HFFc6 (cell line): ENCODE results near the gene IRF9. TPM values are rescaled to one million over a fixed set of nuclear protein-coding genes. Genes with fewer than 3 reads are reported as not detected.

Experiments used
- DNase-seq: peaks from one replicate; pipeline ENCODE4 v3.0.0-alpha.2; 2018
- H3K27ac Mint-ChIP-seq: 2 replicates; pipeline ENCODE4 v1.8.0; 2020; ENCODE audit warnings: mild to moderate bottlenecking, mixed read lengths
- H3K27me3 Mint-ChIP-seq: 2 replicates; pipeline ENCODE4 v1.8.0; 2021; ENCODE audit warnings: mild to moderate bottlenecking, moderate library complexity, mixed read lengths; ENCODE audit not compliant: insufficient read depth
- H3K36me3 Mint-ChIP-seq: 2 replicates; pipeline ENCODE4 v1.8.0; 2021; ENCODE audit warnings: low read depth, mixed read lengths
- H3K4me1 Mint-ChIP-seq: 2 replicates; pipeline ENCODE4 v1.8.0; 2020; ENCODE audit warnings: low read depth, mixed read lengths
- H3K4me3 Mint-ChIP-seq: 2 replicates; pipeline ENCODE4 v1.8.0; 2020; ENCODE audit warnings: mild to moderate bottlenecking, moderate library complexity, mixed read lengths
- H3K9me3 Mint-ChIP-seq: 2 replicates; pipeline ENCODE4 v1.8.0; 2020; ENCODE audit warnings: mild to moderate bottlenecking, mixed read lengths
- total RNA-seq, 6 experiments: library from RNA; stranded (reverse); fragmentation: NEBNext Ultra II Directional; extraction: Animal tissue kit (Norgen Biotek cat#: 25700); gene quantifications; 2 replicates in 1 of 6; 3 replicates in 5 of 6; pipeline ENCODE4 v1.2.3, GENCODE V29; 2021
- TF ChIP-seq, protein P1 (sequence below): fragments of 200-600 bp; sonication (generic); IDR thresholded peaks from 2 replicates; pipeline ENCODE4 v1.5.0; 2021; ENCODE audit warnings: antibody characterized with exemption, mild to moderate bottlenecking

The IRF9 gene
- total RNA-seq, 6 experiments from 2014 or later, result 23.6 to 38.8 (median 32.3) TPM

DNA sequence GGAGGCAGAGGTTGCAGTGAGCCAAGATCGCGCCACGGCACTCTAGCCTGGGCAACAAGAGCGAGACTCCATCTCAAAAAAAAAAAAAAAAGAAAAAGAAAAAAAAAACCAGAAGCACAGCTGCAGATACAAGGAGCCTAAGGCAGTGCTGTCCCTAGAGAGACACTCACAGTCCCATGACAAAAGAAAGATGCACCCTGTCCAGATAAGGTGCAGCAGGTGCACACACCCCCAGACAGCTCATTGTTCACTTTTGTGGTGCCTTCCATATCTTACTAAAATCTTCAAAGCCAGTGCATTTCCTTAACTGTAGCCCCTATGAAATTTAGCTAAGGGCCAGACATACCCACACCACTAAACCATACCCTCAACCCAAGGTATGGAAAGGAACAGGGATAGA is 38.6 kb upstream of the IRF9 start:
- H3K36me3 Mint-ChIP-seq, result no peaks in the 10 kb centered on the region
- H3K9me3 Mint-ChIP-seq, result no peaks in the 10 kb centered on the region
- no peaks in the 10 kb centered on the region; the same call in 1 of the 2 replicates for H3K27me3 Mint-ChIP-seq
- no peaks in the 10 kb centered on the region for H3K4me1 Mint-ChIP-seq
- no peak overlapping the region for H3K27ac Mint-ChIP-seq
- DNase-seq, result no peak
- TF ChIP-seq, protein P1, sequence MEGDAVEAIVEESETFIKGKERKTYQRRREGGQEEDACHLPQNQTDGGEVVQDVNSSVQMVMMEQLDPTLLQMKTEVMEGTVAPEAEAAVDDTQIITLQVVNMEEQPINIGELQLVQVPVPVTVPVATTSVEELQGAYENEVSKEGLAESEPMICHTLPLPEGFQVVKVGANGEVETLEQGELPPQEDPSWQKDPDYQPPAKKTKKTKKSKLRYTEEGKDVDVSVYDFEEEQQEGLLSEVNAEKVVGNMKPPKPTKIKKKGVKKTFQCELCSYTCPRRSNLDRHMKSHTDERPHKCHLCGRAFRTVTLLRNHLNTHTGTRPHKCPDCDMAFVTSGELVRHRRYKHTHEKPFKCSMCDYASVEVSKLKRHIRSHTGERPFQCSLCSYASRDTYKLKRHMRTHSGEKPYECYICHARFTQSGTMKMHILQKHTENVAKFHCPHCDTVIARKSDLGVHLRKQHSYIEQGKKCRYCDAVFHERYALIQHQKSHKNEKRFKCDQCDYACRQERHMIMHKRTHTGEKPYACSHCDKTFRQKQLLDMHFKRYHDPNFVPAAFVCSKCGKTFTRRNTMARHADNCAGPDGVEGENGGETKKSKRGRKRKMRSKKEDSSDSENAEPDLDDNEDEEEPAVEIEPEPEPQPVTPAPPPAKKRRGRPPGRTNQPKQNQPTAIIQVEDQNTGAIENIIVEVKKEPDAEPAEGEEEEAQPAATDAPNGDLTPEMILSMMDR, result no peak
- H3K4me3 Mint-ChIP-seq, result no peak overlapping the region

DNA sequence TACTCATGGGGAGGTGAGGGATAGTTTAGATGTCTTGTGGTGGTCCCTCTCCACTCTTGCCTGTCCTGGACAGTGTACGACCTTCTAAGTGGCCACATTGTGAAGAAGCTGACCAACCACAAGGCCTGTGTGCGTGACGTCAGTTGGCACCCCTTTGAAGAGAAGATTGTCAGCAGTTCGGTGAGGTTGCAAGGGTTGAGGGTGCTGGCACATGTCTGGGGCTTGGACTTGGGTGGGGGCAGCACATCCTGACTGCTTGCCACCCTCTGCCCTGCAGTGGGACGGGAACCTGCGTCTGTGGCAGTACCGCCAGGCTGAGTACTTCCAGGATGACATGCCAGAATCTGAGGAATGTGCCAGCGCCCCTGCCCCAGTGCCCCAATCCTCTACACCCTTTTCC is 38.2 kb upstream of the IRF9 start:
- DNase-seq, result no peak
- Mint-ChIP-seq H3K4me3 (no peak overlapping the region), H3K9me3 (no peaks in the 10 kb centered on the region), H3K4me1 (no peaks in the 10 kb centered on the region), H3K27ac (no peak overlapping the region), H3K36me3 (no peaks in the 10 kb centered on the region), H3K27me3 (no peaks in the 10 kb centered on the region; the same call in 1 of the 2 replicates)
- TF ChIP-seq, protein P1, result no peak

DNA sequence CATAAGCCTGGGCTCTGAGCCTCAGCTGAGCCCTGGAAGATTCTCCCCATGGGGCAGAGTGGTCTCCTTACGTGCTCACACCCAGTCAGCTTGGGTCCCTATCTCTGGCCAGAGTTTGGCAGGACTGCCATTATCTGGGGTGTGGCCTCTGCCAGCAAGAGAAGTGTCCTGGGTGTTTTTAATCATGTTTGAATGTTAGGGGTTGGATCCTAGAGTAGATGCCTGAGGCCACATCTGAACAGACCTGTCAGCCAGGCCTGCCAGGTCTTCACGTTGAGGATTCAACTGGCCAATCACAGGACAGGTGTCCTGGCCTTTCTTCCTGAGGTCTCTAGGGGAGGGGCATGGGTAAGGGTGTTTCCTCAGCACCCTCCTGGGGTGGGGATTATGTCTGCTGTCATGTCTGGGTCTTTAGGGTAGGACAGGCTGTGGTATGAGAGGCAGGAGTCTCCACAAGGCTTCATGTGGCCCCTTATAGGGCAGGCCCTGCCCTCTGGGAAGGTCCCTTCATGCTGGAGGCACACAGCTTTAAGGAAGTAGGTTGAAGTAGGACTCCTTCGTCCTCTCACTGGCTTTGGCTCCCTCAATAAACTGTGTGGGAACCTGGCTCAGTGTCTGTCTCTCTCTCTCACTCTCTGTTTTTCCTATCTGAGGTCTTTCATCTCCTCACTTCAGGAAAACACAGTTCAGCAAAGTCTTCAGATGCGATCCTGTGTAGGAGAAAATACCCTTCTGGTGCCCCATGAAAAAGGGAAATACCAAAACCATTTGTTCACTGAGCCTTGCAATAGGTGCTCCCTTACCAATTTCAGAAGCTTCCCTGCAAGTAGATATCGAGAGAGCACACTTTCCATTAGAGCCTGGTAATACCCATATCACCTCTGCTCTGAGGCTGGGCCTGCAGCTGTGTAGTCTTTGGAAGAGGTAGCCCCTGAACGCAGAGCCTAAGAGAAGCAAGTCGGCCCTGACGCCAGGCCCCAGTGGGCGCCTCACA is 37.3 kb upstream of the IRF9 start:
- H3K36me3 Mint-ChIP-seq, result no peaks in the 10 kb centered on the region
- no peaks in the 10 kb centered on the region for H3K9me3 Mint-ChIP-seq
- TF ChIP-seq, protein P1, result no peak
- no peaks in the 10 kb centered on the region; the same call in 1 of the 2 replicates for H3K27me3 Mint-ChIP-seq
- no peak overlapping the region; the same call in 1 of the 2 replicates for H3K4me3 Mint-ChIP-seq
- no peak for DNase-seq
- no peaks in the 10 kb centered on the region for H3K4me1 Mint-ChIP-seq
- no peak overlapping the region for H3K27ac Mint-ChIP-seq

DNA sequence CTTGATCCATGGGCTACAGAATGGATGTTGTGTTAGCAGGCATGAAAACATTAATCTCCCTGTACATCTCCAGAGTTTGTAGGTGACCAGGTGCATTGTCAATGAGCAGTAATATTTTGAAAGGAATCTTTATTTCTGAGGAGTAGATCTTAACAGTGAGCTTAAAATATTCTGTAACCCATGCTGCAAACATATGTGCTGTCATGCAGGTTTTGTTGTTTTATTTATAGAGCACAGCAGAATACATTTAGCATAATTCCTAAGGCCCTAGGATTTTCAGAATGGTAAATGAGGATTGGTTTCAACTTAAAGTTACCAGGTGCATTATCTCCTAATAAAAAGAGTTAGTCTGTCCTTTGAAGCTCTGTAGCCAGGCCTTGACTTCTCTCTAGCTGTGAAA is 34.1 kb upstream of the IRF9 start:
- Mint-ChIP-seq H3K27me3 (peaks cover 3% of the 10 kb centered on the region; the same call in 1 of the 2 replicates), H3K4me1 (no peaks in the 10 kb centered on the region), H3K9me3 (no peaks in the 10 kb centered on the region), H3K36me3 (no peaks in the 10 kb centered on the region), H3K27ac (no peak overlapping the region), H3K4me3 (no peak overlapping the region)
- TF ChIP-seq, protein P1, result no peak
- DNase-seq, result no peak

DNA sequence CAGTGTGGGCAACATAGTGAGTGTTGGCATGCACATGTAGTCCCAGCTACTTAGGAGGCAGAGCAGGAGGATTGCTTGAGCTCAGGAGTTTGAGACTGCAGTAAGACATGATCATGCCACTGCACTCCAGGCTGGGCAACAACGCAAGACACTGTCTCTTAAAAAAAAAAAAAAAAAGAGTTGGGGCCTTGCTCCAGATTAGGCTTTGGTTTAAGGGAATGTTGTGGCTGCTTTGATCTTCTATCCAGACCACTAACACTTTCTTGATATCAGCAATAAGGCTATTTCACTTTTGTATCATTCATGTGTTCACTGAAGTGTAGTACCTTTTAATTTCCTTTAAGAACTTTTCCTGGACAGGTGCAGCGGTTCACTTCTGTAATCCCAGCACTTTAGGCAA is 33.4 kb upstream of the IRF9 start:
- Mint-ChIP-seq H3K27ac (no peak overlapping the region), H3K36me3 (no peaks in the 10 kb centered on the region), H3K27me3 (peaks cover 3% of the 10 kb centered on the region; the same call in 1 of the 2 replicates), H3K4me1 (no peaks in the 10 kb centered on the region), H3K4me3 (no peak overlapping the region), H3K9me3 (no peaks in the 10 kb centered on the region)
- DNase-seq, result no peak
- TF ChIP-seq, protein P1, result no peak
